Superior temporal gyrus (tissue), 1 donor: ENCODE data around the gene VDAC2.

Experiments used
- DNase-seq: peaks from one replicate; pipeline ENCODE4 v3.0.0-alpha.2; 2016; ENCODE audit errors: extremely low spot score

The VDAC2 gene

DNA sequence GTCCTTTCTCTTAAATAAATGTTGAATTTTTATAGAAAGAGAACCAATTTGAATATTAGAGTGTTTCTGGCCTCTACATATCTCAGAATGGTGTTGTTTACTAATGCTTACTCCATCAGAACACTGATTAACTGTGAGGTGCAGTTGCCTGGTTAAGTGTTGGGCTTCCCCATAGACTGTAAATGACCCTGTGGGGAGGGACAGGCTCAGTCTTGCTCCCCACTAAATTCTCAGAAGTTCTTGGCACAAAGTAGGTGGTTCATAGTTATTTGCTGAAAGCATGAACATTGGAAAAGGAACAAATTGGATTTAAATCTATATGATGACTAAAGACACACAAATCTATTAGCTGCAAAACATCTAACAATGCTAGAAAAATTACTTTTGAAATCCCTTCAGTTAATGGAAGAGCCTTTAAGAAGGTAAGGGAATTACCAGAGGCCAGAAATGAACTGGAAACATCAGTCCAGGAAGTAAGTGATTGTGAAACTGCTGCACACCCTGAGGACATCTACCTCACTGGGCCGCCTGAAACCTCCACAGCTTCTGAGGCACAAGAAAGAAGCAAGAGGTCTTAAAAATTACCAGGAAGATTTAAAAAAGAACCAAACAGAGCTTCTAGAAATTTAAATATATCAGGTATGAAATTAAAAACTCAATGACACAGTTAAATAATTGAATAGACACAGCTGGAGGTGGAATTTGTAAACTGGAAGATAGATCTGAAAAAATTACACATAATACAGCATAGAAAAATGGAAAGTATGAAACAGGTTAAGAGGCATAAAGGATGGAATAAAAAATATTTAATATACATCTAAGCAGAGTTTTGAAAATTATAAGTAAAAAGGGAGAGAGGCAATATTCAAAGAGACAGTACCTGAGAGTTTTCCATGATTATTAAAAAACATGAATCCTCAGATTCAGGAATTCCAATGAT is 43.0 kb downstream of the VDAC2 start:
- no peak for DNase-seq

DNA sequence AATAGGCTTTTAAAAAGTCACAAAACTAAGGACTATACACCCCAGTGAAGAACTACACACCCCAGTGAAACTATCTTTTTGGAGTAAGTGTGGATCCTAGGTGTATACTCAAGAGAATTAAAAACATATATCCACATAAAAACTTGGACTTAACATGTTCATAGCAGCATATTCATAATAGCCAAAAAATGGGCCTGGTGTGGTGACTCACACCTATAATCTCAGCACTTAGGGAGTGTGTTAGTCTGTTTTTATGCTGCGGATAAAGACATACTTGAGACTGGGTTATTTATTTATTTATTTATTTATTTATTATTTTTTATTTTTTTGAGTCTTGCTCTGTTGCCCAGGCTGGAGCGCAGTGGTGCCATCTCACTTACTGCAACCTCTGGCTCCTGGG is 44.1 kb downstream of the VDAC2 start:
- no peak for DNase-seq

DNA sequence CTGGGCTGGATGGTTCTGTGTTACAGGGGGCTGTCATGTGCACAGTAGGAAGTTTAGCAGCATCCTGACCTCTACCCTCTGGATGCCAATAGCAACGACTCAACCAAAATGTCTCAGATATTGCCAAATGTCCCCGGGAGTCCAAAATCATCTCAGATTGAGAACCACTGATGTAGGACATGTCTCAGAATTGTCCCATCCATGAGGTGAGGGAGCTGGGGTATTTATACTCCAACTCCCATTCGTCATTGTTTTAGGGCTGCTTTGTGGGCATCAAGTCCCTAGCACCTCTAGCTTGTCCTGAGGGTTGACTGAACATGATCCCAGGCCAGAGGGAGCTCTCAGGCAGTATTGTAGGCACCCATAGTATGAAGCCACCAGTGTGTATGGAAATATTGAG is 50.4 kb downstream of the VDAC2 start:
- DNase-seq = no peak

DNA sequence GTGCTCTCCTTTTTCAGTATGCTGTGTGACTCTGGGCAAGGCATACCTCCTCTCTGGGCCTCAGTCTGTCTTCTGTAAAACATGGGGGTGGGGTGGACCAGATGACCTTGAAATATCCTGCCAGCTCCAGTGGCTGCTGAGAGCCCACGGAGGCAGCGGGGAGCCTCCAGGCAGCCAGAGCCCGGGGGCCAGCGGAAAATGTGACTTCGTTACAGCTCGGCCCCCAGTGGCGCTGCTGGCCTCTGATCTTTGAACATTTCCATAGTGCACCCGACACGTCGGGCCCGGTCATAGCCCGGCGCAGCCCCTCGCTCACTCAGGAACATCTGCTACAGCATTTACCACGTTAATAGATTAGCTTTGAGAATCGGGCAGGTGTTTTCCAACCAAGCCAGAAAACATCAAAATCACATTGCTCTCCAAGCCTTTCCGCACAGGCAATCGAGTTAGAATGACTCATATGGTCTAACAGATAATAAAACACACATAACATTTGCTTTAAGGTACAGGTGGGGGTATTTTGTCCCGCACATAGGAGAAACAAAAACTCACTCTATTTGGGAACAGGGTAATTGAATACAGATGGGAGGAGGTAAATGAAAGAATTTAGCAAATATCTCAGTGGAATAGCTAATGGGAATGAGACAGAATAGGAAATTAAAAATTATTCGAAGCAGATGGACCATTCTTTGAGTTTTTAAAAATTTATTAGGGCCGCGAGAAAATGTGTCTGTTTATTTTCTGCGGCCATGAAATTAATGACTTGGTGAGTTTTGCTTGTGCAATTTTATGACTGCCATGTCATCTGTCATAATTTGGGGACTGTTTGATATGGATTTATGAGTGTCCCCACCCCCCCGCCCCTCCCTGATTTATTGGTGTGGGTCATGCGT is 51.5 kb downstream of the VDAC2 start:
- no peak for DNase-seq

DNA sequence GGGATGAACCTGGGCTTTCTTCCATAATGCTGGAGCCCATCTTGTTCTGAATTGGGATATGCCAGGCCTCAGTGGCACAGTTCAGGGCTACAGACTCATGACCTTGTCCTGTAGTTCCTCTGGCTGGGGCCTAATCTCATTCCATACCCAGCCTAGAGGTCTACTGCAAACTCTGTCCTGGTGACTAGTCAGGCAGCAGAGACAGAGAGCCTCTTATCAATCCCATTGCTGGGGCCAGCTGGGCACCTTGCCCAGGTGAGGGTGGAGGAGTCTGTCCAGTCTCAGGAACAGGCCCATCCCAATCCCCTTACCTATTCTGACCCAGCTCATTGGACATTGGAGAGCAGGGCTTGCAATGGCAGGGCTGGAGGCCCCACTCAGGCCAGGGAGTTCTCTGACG is 53.2 kb downstream of the VDAC2 start:
- DNase-seq = no peak

DNA sequence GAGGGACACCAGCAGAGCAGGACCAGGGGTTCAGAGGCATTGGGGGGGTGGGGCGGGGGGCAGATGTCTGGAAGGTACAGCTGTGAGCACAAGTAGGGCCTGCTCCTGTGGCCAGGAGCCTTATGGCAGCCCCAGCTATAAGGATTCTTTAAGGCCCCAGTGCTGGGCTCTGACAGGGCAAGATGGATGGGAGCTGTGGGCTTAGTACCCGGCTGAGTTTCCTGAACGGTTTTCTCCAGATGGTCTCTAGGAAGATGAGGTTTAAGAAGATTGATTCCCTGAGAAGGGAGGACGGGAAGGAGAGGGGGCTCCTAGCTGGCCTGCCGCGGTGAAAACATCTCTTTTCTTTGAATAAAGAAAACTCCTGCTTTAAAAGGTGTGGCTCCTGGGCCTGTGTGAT is 55.3 kb downstream of the VDAC2 start:
- DNase-seq = no peak

DNA sequence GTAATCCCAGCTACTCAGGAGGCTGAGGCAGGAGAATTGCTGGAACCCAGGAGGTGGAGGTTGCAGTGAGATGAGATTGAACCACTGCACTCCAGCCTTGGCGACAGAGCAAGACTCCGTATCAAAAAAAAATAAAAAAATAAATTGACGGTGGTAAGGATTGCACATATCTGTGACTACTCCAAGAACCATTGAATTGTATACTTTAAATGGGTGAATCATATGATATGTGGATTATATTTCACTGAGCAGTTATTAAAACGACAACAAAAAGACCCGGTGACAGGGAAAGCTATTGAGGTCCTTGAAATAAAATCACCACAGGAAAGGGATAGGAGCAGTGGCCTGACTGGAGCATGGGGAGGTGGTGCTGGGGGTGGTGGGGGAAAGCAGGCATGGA is 56.3 kb downstream of the VDAC2 start:
- DNase-seq = no peak

DNA sequence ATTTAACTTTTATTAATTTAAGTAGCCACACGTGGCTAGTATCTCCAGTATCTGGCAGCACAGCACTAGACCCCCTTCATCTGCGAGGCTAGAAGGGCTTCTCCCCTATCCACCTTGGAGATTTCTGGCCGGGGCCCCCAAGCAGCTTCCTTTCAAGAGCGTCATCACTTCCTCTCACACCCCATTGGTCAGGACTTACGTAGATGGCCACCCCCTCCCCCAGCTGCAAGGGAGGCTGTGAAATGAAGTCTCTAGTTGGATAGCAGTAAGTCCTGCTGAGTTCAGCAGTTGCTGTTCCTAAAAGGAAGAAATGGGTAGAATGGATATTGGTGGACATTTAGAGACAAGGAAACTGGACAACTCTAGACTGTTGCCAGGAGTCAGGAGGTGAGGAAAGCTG is 59.0 kb downstream of the VDAC2 start:
- no peak for DNase-seq

DNA sequence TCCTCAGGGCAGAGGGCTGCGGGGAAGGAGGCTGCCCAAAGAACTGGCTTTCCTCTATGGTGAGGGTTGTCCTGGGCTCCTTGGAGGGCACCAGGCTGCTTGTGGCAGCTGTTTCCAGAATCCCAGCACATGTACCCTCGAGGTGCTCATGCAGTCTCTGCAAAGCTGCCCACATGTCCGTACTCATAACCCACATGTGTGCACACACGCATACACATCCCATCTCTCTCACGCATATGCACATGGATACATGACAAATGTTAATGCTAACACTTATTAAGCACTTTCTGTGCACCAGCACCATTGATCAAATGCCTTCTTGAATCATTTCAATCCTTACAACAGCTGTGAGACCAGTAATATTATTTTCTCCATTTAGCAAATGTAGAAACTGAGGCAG is 61.5 kb downstream of the VDAC2 start:
- no peak for DNase-seq

DNA sequence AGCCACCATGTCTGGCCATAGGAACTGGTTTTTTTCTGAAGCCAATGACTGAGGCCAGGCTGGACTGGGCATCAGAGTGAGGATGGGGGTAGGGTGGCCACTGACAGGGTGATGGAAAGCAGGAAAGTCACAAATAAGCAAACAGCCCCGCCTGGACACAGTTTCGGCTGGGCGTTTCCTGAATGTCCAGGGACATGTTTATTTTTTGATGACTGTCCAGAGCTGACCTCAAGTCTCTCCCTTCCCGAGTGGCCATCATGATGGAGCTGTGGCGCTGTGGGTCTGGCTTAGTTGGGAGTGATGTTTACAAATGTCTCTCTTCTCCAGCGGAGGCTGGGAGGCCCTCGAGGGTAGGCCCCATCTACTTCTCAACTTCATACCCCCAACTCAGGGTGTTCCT is 62.3 kb downstream of the VDAC2 start:
- no peak for DNase-seq

DNA sequence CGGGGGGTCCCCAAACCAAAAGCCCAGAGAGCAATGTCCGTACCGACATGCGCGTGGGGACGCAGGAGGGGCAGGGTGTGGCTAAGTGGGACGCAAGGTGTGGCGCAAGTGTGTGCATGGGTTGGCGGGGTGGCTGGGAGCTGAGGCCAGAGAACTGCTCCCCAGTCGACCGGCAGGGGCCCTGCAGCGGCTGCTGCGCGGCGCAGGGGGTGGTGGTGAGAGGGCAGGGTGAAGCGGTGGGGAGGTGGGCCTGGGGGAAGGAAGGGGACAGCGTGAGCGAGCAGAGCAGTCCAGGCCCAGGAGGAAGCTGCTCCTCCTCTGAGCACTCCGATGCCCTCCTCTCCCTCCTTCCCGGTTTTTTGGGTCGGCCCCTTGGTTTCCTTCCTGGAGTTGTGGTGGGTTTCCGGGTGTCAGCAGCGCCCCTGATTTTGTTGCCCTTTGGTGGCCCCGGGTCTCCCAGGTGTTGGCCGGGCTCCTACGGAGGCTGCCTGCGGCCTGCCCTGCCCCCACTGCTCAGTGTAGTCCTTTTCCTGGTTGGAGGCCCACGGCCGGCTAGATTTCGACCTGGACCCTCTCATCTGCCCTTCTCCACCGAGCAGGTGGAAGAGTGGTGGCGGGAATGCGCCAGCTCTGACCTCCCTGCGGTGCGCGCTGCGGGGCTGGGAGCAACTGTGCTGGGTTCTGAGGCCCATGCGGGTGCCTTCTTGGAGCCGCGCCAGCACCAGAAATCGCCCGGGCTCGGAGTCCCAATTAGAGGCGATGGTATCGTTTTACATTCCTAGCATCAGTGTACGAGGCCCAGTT is 65.7 kb downstream of the VDAC2 start:
- no peak for DNase-seq

DNA sequence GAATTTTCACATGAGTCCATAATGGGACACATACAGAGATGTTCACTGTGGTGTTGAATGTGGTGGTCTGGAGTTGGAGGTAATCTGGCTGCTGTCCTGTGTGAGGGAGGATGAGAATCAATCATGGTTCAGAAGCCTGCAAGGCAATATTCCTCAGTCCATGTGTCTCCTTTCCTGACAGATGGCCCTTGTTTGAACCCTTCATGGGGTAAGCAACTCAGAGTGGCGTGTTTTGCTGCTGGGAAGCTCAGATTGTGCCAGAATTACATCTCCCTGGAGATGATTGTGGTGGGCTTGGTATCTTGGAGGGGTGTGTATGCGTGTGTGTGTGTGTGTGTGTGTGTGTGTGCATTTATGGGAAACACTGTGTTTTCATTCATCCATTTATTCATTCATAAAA is 69.6 kb downstream of the VDAC2 start:
- no peak for DNase-seq
